Uterine smooth muscle cell (primary cell): ENCODE results near the gene POU1F1. TPM values are rescaled to one million over a fixed set of nuclear protein-coding genes. Genes with fewer than 3 reads are reported as not detected.

Experiments
- total RNA-seq: library from RNA; depleted of rRNA; stranded (reverse); fragments of >200 nt; gene quantifications from 2 replicates; pipeline ENCODE4 v1.2.3, GENCODE V29; 2014

Gene POU1F1, protein sequence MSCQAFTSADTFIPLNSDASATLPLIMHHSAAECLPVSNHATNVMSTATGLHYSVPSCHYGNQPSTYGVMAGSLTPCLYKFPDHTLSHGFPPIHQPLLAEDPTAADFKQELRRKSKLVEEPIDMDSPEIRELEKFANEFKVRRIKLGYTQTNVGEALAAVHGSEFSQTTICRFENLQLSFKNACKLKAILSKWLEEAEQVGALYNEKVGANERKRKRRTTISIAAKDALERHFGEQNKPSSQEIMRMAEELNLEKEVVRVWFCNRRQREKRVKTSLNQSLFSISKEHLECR
- not detected in 2 replicates for total RNA-seq

DNA sequence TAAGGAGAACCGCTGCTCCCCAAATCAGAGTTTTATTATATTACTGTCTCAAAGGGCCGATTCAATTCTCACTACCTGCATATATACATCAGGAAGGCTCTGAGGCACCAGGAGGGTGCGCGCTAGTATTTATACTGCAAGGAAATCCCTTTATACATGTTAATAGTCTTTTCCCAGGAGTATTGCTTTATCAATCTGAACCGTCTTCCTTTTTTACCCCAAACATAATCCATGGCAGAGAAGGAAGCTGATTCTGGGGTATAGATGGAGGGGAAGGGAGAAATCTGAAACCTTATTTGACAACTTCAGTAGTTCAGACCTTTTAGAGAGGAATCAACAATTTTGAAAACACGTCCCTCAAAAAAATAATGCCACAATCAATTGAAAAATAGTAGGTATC, at the start of gene POU1F1:
TSS of gene POU1F1 (minus strand) at position 101 of the 400 bp plus-strand sequence. CDS start 122 bp downstream, outside the sequence.

DNA sequence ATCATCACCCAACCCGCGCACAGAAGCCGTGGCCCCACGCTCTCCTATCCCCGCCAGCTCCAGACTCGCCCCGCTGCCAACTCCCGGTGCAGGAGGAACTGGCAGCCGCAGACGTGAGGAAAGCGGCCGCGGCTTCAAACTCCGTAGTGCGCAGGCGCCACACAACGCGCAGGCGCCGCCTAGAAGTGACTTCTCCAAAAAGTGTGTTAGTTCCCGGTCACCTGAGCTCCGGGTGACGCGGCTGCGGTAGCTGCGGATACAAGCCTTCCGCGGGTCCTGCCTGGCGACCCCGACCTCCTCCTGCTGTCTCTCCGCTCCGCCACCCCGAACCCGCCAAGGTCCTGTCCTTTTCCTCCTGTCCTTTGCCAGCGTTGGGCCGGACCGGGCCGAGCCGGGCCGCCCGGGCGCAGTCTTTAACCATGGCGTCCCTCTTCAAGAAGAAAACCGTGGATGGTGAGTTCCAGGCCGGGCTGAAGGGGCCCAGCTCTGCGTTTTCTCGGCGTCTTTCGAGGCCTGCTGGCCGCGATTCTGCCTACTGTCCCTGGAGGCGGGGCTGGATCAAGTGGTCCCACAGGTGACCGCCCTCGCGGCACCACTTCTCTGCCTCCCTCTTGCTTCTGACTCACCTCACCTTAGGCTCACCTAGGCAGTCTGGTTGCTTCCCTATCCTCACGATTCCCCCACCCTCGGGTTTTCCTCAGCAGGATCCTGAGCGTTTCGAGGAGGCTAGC, 49.1 kb downstream of the POU1F1 start, which contains the start of gene CHMP2B:
TSS of gene CHMP2B (plus strand) at position 206 of the 731 bp plus-strand sequence. CDS start at position 420, 214 bp downstream.

Other genes with a start within 250 kb of the POU1F1 start
- gene CHMP2B, start 49.3 kb downstream of the POU1F1 start, total RNA-seq = 41.2 and 44.7 TPM in 2 replicates